Measurements from ENCODE around the gene RAC3. TPM values are rescaled to one million over a fixed set of nuclear protein-coding genes. Genes with fewer than 3 reads are reported as not detected.

RAC3 gene
- total and polyA plus RNA-seq, 4 donors, result 0.63 to 6.3 (median 3.3) TPM

- Histone ChIP-seq H3K27me3 (ENCODE audit: control insufficient read depth in 4 of 4, insufficient read depth in 4 of 4, low read length in 3 of 4) (no peaks in the 10 kb centered on the region), H3K4me1 (ENCODE audit: control insufficient read depth in 4 of 4, insufficient read depth in 4 of 4, low read length in 3 of 4) (peaks cover 14 to 65% (median 42%) of the 10 kb centered on the region in 4 donors), H3K36me3 (ENCODE audit: control insufficient read depth in 4 of 4, insufficient read depth in 3 of 4, low read depth in 1 of 4, low read length in 3 of 4) (peaks cover 0 to 5% (median 1%) of the 10 kb centered on the region in 4 donors), H3K27ac (ENCODE audit: low read depth in 1 of 2, low read length in 2 of 2) (peak overlapping the region; percentile 15 to 99), H3K9ac (ENCODE audit: low read depth in 1 of 2, low read length in 2 of 2) (no peak overlapping the region), H3K4me3 (ENCODE audit: low read depth in 1 of 3, low read length in 3 of 3) (peak overlapping the region in 2 of 3 donors; percentile 70 to 90), H3K9me3 (ENCODE audit: control insufficient read depth in 4 of 4, low read length in 3 of 4) (no peaks in the 10 kb centered on the region)
- 42% methylated on average over 8 of the region's 8 CpGs for WGBS
- TF ChIP-seq CTCF (IDR thresholded peaks at IDR 0.05; ENCODE audit: low read depth, low read length, missing input control) (no peak), HNF4A (conservative IDR thresholded peaks at IDR 0.05) (no peak), EGR1 (IDR thresholded peaks at IDR 0.05; ENCODE audit: low read depth in 2 of 2) (no peak), JUND (IDR thresholded peaks at IDR 0.05) (no peak), FOXA2 (IDR thresholded peaks at IDR 0.05) (no peak), TAF1 (conservative IDR thresholded peaks at IDR 0.05) (no peak), RAD21 (IDR thresholded peaks at IDR 0.05) (no peak), GABPA (IDR thresholded peaks at IDR 0.05 in 1 of 2, conservative IDR thresholded peaks at IDR 0.05 in 1 of 2) (no peak), YY1 (IDR thresholded peaks at IDR 0.05) (no peak)
- no peak for DNase-seq (ENCODE audit: low spot score)
These were observed 4.0 kb downstream of the RAC3 start for GRCh38 chr17:82035488-82035887.

- H3K9ac ChIP-seq (ENCODE audit: low read depth in 1 of 2, low read length in 2 of 2), result peak overlapping the region; percentile 70 to 96
- no peak for TF ChIP-seq HNF4A (conservative IDR thresholded peaks at IDR 0.05)
- TF ChIP-seq RAD21 (IDR thresholded peaks at IDR 0.05), result no peak
- TF ChIP-seq CTCF (IDR thresholded peaks at IDR 0.05; ENCODE audit: low read depth, low read length, missing input control), result no peak
- no peak for TF ChIP-seq MAX (IDR thresholded peaks at IDR 0.05)
- no peak for TF ChIP-seq REST (IDR thresholded peaks at IDR 0.05)
- no peak for TF ChIP-seq TAF1 (conservative IDR thresholded peaks at IDR 0.05)
- no peak for TF ChIP-seq RXRA (IDR thresholded peaks at IDR 0.05)
- no peak for TF ChIP-seq EGR1 (IDR thresholded peaks at IDR 0.05; ENCODE audit: low read depth in 2 of 2)
- TF ChIP-seq FOXA2 (IDR thresholded peaks at IDR 0.05), result no peak
- no peak for TF ChIP-seq GABPA (IDR thresholded peaks at IDR 0.05 in 1 of 2, conservative IDR thresholded peaks at IDR 0.05 in 1 of 2)
- TF ChIP-seq NR2F2 (IDR thresholded peaks at IDR 0.05), result no peak
- no peak for DNase-seq (ENCODE audit: low spot score)
- peak overlapping the region; percentile 90 to 99 for H3K27ac ChIP-seq (ENCODE audit: low read depth in 1 of 2, low read length in 2 of 2)
- H3K36me3 ChIP-seq (ENCODE audit: control insufficient read depth in 4 of 4, insufficient read depth in 3 of 4, low read depth in 1 of 4, low read length in 3 of 4), result peaks cover 0 to 5% (median 1%) of the 10 kb centered on the region in 4 donors
- no peaks in the 10 kb centered on the region for H3K27me3 ChIP-seq (ENCODE audit: control insufficient read depth in 4 of 4, insufficient read depth in 4 of 4, low read length in 3 of 4)
- peaks cover 18 to 64% (median 41%) of the 10 kb centered on the region in 4 donors for H3K4me1 ChIP-seq (ENCODE audit: control insufficient read depth in 4 of 4, insufficient read depth in 4 of 4, low read length in 3 of 4)
- H3K4me3 ChIP-seq (ENCODE audit: low read depth in 1 of 3, low read length in 3 of 3), result peak overlapping the region; percentile 40 to 90 (median 70)
- 38% methylated on average over 20 of the region's 20 CpGs for WGBS
- H3K9me3 ChIP-seq (ENCODE audit: control insufficient read depth in 4 of 4, low read length in 3 of 4), result no peaks in the 10 kb centered on the region
These were observed 4.6 kb downstream of the RAC3 start for GRCh38 chr17:82035956-82036633.

All from liver (tissue), 9 donors.